ENCODE data around the gene LGMN.
A peak's percentile ranks its signal among the peaks of the same experiment; 100 is the strongest.

Gene LGMN

GRCh38 chr14:92686900-92687427 is 61.5 kb downstream of the LGMN start:
- no peak overlapping the region for H2AFZ ChIP-seq (ENCODE audit: low read length)
- no peak overlapping the region for H3K9ac ChIP-seq (ENCODE audit: low read depth, low read length, poor library complexity, severe bottlenecking)
- no peak overlapping the region for H3K4me2 ChIP-seq (ENCODE audit: low read depth, low read length, poor library complexity, severe bottlenecking)
- no peaks in the 10 kb centered on the region for H3K9me2 ChIP-seq (replicated peaks; ENCODE audit: low read depth, low read length)
- H3K36me3 ChIP-seq (ENCODE audit: insufficient read depth, low read length), result peaks cover 44% of the 10 kb centered on the region; the same call in 1 of the 2 replicates
- TF ChIP-seq EZH2phosphoT487 (IDR thresholded peaks at IDR 0.05; ENCODE audit: borderline replicate concordance) (no peak), CTCF (conservative IDR thresholded peaks at IDR 0.05; ENCODE audit: low read length) (peak; percentile 81)
- H4K20me1 ChIP-seq (ENCODE audit: insufficient read depth, low read length, poor library complexity, severe bottlenecking), result no peaks in the 10 kb centered on the region
- H3K79me2 ChIP-seq (ENCODE audit: insufficient read depth, low read length), result no peaks in the 10 kb centered on the region
- H3K4me1 ChIP-seq (ENCODE audit: insufficient read depth, low read length, poor library complexity, severe bottlenecking), result no peaks in the 10 kb centered on the region
- no peaks in the 10 kb centered on the region for H3K9me3 ChIP-seq (ENCODE audit: insufficient read depth, low read depth, low read length)
- no peak overlapping the region for H3K4me3 ChIP-seq (ENCODE audit: low read length, poor library complexity, severe bottlenecking)
- H3K27me3 ChIP-seq (ENCODE audit: insufficient read depth, low read length, poor library complexity, severe bottlenecking), result no peaks in the 10 kb centered on the region
- no peaks in the 10 kb centered on the region for H3F3A ChIP-seq (ENCODE audit: low read depth)

GRCh38 chr14:92686411-92686899 is 62.0 kb downstream of the LGMN start:
- H2AFZ ChIP-seq (ENCODE audit: low read length), result no peak overlapping the region
- H3K4me3 ChIP-seq (ENCODE audit: low read length, poor library complexity, severe bottlenecking), result no peak overlapping the region
- H3K4me2 ChIP-seq (ENCODE audit: low read depth, low read length, poor library complexity, severe bottlenecking), result no peak overlapping the region
- no peaks in the 10 kb centered on the region for H3K79me2 ChIP-seq (ENCODE audit: insufficient read depth, low read length)
- no peaks in the 10 kb centered on the region for H3K27me3 ChIP-seq (ENCODE audit: insufficient read depth, low read length, poor library complexity, severe bottlenecking)
- H3K9ac ChIP-seq (ENCODE audit: low read depth, low read length, poor library complexity, severe bottlenecking), result no peak overlapping the region
- H3K4me1 ChIP-seq (ENCODE audit: insufficient read depth, low read length, poor library complexity, severe bottlenecking), result no peaks in the 10 kb centered on the region
- no peak for TF ChIP-seq CTCF (conservative IDR thresholded peaks at IDR 0.05; ENCODE audit: low read length)
- TF ChIP-seq EZH2phosphoT487 (IDR thresholded peaks at IDR 0.05; ENCODE audit: borderline replicate concordance), result no peak
- no peaks in the 10 kb centered on the region for H3F3A ChIP-seq (ENCODE audit: low read depth)
- no peaks in the 10 kb centered on the region for H3K9me3 ChIP-seq (ENCODE audit: insufficient read depth, low read depth, low read length)
- H3K9me2 ChIP-seq (replicated peaks; ENCODE audit: low read depth, low read length), result no peaks in the 10 kb centered on the region
- H4K20me1 ChIP-seq (ENCODE audit: insufficient read depth, low read length, poor library complexity, severe bottlenecking), result no peaks in the 10 kb centered on the region
- peaks cover 47% of the 10 kb centered on the region; the same call in 1 of the 2 replicates for H3K36me3 ChIP-seq (ENCODE audit: insufficient read depth, low read length)

GRCh38 chr14:92685784-92686355 is 62.6 kb downstream of the LGMN start:
- Histone ChIP-seq H3K4me1 (ENCODE audit: insufficient read depth, low read length, poor library complexity, severe bottlenecking) (no peaks in the 10 kb centered on the region), H3K9ac (ENCODE audit: low read depth, low read length, poor library complexity, severe bottlenecking) (no peak overlapping the region), H3K9me2 (replicated peaks; ENCODE audit: low read depth, low read length) (no peaks in the 10 kb centered on the region), H3K79me2 (ENCODE audit: insufficient read depth, low read length) (no peaks in the 10 kb centered on the region), H3K4me3 (ENCODE audit: low read length, poor library complexity, severe bottlenecking) (no peak overlapping the region), H2AFZ (ENCODE audit: low read length) (no peak overlapping the region), H3K27me3 (ENCODE audit: insufficient read depth, low read length, poor library complexity, severe bottlenecking) (no peaks in the 10 kb centered on the region), H3F3A (ENCODE audit: low read depth) (no peaks in the 10 kb centered on the region), H3K4me2 (ENCODE audit: low read depth, low read length, poor library complexity, severe bottlenecking) (no peak overlapping the region), H3K9me3 (ENCODE audit: insufficient read depth, low read depth, low read length) (no peaks in the 10 kb centered on the region), H3K36me3 (ENCODE audit: insufficient read depth, low read length) (peaks cover 50% of the 10 kb centered on the region; the same call in 1 of the 2 replicates), H4K20me1 (ENCODE audit: insufficient read depth, low read length, poor library complexity, severe bottlenecking) (no peaks in the 10 kb centered on the region)
- TF ChIP-seq EZH2phosphoT487 (IDR thresholded peaks at IDR 0.05; ENCODE audit: borderline replicate concordance) (no peak), CTCF (conservative IDR thresholded peaks at IDR 0.05; ENCODE audit: low read length) (no peak)
